Left forelimb (tissue), 1 donor: Measurements from ENCODE around the gene TMEM80.
A peak's percentile ranks its signal among the peaks of the same experiment; 100 is the strongest.

ENCODE experiments used
- DNase-seq: peaks from one replicate; pipeline ENCODE4 v3.0.0-alpha.2; 2018; ENCODE audit warnings: low spot score

The TMEM80 gene

GRCh38 chr11:746289-747157 lies 50.9 kb downstream of the TMEM80 start:
- DNase-seq = no peak

- peak; percentile 92 for DNase-seq
Observed at GRCh38 chr11:747158-748006, 51.8 kb downstream of the TMEM80 start, which contains the start of gene TALDO1. TALDO1 (plus strand) TSS chr11:747464; CDS start chr11:747482, 18 bp downstream.

- DNase-seq = no peak
Observed at GRCh38 chr11:748007-748359, 52.4 kb downstream of the TMEM80 start.

GRCh38 chr11:749731-750130 lies 54.1 kb downstream of the TMEM80 start:
- DNase-seq = no peak
